Thyroid gland (tissue), 4 donors: Measurements from ENCODE around the gene KCNJ12. TPM values are rescaled to one million over a fixed set of nuclear protein-coding genes. Genes with fewer than 3 reads are reported as not detected.

Source experiments
- DNase-seq, 2 donors: peaks; one replicate each; pipeline ENCODE4 v3.0.0-alpha.2; 2019
- H3K27ac ChIP-seq, 3 donors: fragments of 200-600 bp; sonication (generic); 1 replicate in 2 of 3; 2 replicates in 1 of 3; pipeline ENCODE4 v1.5.1; 2016 to 2019; ENCODE audit warnings: mild to moderate bottlenecking in 1 of 3, moderate library complexity in 1 of 3
- H3K27me3 ChIP-seq: fragments of 200-600 bp; sonication (generic); one replicate; pipeline ENCODE4 v1.5.1; 2019
- H3K36me3 ChIP-seq, 2 donors: fragments of 200-600 bp; sonication (generic); one replicate each; pipeline ENCODE4 v1.5.1; 2016 to 2019
- H3K4me1 ChIP-seq, 2 donors: fragments of 200-600 bp; sonication (generic); one replicate each; pipeline ENCODE4 v1.5.1; 2017 to 2019
- H3K4me3 ChIP-seq, 3 donors: fragments of 200-600 bp; sonication (generic); replicated peaks in 1 of 3; 1 replicate in 2 of 3; 2 replicates in 1 of 3; pipeline ENCODE4 v1.5.1; 2016; ENCODE audit warnings: mild to moderate bottlenecking in 1 of 3
- H3K9me3 ChIP-seq: fragments of 200-600 bp; sonication (generic); one replicate; pipeline ENCODE4 v1.5.1; 2017
- CTCF ChIP-seq, 6 experiments: fragments of 200-600 bp in 3 of 6; fragments of 450-650 bp in 3 of 6; sonication (generic) in 3 of 6; IDR thresholded peaks; one replicate each; pipeline ENCODE4 v1.5.1; 2016 to 2019; ENCODE audit warnings: antibody characterized with exemption in 6 of 6, mild to moderate bottlenecking in 2 of 6, inconsistent platforms in 1 of 6, moderate library complexity in 1 of 6
- POLR2A ChIP-seq, 2 donors: fragments of 450-650 bp; IDR thresholded peaks; one replicate each; pipeline ENCODE4 v1.6.1; 2017; ENCODE audit warnings: antibody characterized with exemption in 2 of 2, mild to moderate bottlenecking in 2 of 2, moderate library complexity in 1 of 2
- WGBS, 2 donors: methylation state at CpG; one replicate each; pipeline ENCODE4 v1.1.5; 2017; 5-methylcytosine and 5-hydroxymethylcytosine counted together
- intact Hi-C: fragments of 100-400 bp; cut with DNase I; formaldehyde crosslinking; loops from one replicate; pipeline ENCODE4 v1.15.1; 2023
- total RNA-seq, 4 donors: library from RNA; depleted of rRNA; stranded (reverse); fragments of >200 nt; gene quantifications; one replicate each; pipeline ENCODE4 v1.2.3, GENCODE V29; 2016

Gene KCNJ12
- total RNA-seq, 4 donors from 2014 or later: 0.56 to 2.7 (median 2.3) TPM

GRCh38 chr17:21365016-21365415 is 11.1 kb upstream of the KCNJ12 start:
- no peaks in the 10 kb centered on the region for H3K27me3 ChIP-seq
- DNase-seq: no peak
- no peak overlapping the region for H3K27ac ChIP-seq
- H3K9me3 ChIP-seq: no peaks in the 10 kb centered on the region
- H3K4me3 ChIP-seq: no peak overlapping the region
- WGBS, 2 donors: 78 to 80% methylated on average over 5 to 7 of the region's 7 CpGs
- TF ChIP-seq CTCF (IDR thresholded peaks at IDR 0.05): no peak
- no peak for TF ChIP-seq POLR2A (IDR thresholded peaks at IDR 0.05)
- intact Hi-C loops: no loop called here
- no peaks in the 10 kb centered on the region for H3K36me3 ChIP-seq
- H3K4me1 ChIP-seq: no peaks in the 10 kb centered on the region

GRCh38 chr17:21368545-21369246 is 7.5 kb upstream of the KCNJ12 start:
- Histone ChIP-seq H3K36me3 (no peaks in the 10 kb centered on the region), H3K27ac (no peak overlapping the region), H3K27me3 (no peaks in the 10 kb centered on the region), H3K4me1 (no peaks in the 10 kb centered on the region), H3K9me3 (no peaks in the 10 kb centered on the region), H3K4me3 (no peak overlapping the region)
- no peak for TF ChIP-seq CTCF (IDR thresholded peaks at IDR 0.05)
- no peak for TF ChIP-seq POLR2A (IDR thresholded peaks at IDR 0.05)
- DNase-seq: no peak
- intact Hi-C loops: no loop called here
- WGBS, 2 donors: 82 to 85% methylated on average over 13 to 15 of the region's 15 CpGs

- Histone ChIP-seq H3K27me3 (no peaks in the 10 kb centered on the region), H3K4me1 (no peaks in the 10 kb centered on the region), H3K4me3 (no peak overlapping the region), H3K9me3 (no peaks in the 10 kb centered on the region), H3K36me3 (no peaks in the 10 kb centered on the region), H3K27ac (no peak overlapping the region)
- no peak for TF ChIP-seq CTCF (IDR thresholded peaks at IDR 0.05)
- TF ChIP-seq POLR2A (IDR thresholded peaks at IDR 0.05): no peak
- no peak for DNase-seq
- intact Hi-C loops: no loop called here
- 95 to 100% methylated on average over 2 to 3 of the region's 5 CpGs for WGBS, 2 donors
These were observed 6.8 kb upstream of the KCNJ12 start for GRCh38 chr17:21369395-21369794.

DNA sequence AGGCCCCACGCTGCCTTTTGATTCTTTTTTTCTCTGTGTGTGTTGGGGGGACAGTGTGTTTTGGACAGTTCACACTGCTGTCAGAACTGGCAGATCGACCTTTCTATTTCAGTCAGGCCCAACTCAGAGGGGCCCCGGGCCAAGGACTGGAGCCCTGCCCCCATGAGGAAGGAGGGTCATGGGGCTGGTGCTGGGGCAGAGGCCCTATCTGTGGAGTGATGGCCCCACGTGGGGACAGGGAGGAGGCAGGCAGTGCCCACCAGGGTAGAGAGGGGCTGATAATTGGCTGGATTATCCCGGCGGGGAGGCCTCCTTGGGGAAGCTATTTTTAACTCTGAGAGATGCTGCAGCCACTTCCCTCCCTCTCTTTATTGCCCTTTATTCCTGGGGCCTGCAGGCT is 5.7 kb upstream of the KCNJ12 start:
- Histone ChIP-seq H3K4me3 (no peak overlapping the region), H3K36me3 (no peaks in the 10 kb centered on the region), H3K4me1 (no peaks in the 10 kb centered on the region), H3K27ac (no peak overlapping the region), H3K27me3 (no peaks in the 10 kb centered on the region), H3K9me3 (no peaks in the 10 kb centered on the region)
- intact Hi-C loops: loop anchor here (10.0 kb wide), 1 partner anchor 86 kb away; the partner anchor contains the start of gene MAP2K3
- TF ChIP-seq CTCF (IDR thresholded peaks at IDR 0.05) (no peak), POLR2A (IDR thresholded peaks at IDR 0.05) (no peak)
- no peak for DNase-seq
- 27 to 31% methylated on average over 6 of the region's 6 CpGs for WGBS, 2 donors

DNA sequence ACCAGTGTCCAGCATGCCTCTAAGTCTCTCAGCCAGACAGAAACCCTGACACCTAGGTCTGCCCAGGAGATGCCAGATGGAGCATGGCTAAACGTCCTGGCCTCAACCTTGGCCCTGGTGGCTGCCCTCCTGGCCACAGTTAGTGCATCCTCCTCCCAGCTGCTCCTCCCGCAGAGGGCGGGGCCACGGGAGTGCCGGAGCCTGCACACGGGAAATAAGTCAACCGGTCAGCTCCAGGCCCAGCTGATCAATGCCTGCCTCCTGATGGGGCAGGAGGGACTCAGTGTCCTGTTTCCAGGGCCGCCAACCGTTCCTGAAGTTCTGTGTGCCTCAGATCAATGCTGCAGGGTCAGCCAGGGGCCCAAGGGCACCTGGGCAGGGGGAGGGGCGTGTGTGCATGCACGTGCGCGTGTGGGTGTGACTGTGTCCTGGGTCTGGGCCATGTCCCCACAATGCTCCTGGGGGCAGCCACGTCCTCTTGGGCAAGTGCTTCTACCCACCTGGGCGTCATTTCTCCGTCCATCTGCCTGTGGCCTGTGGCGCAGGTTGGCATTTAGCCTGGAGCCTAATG is 4.6 kb upstream of the KCNJ12 start:
- H3K4me1 ChIP-seq: peaks cover 0 to 4% of the 10 kb centered on the region in 2 donors
- no peaks in the 10 kb centered on the region for H3K27me3 ChIP-seq
- no peaks in the 10 kb centered on the region for H3K9me3 ChIP-seq
- 82 to 89% methylated on average over 8 to 17 of the region's 17 CpGs for WGBS, 2 donors
- TF ChIP-seq CTCF (IDR thresholded peaks at IDR 0.05): no peak
- no peak for TF ChIP-seq POLR2A (IDR thresholded peaks at IDR 0.05)
- H3K36me3 ChIP-seq: no peaks in the 10 kb centered on the region
- no peak overlapping the region for H3K4me3 ChIP-seq
- H3K27ac ChIP-seq: no peak overlapping the region
- intact Hi-C loops: loop anchor here (10.0 kb wide), 1 partner anchor 87 kb away; the partner anchor contains the start of gene MAP2K3
- DNase-seq: no peak
